ENCODE measurements around the gene GRK5.

The GRK5 gene

DNA sequence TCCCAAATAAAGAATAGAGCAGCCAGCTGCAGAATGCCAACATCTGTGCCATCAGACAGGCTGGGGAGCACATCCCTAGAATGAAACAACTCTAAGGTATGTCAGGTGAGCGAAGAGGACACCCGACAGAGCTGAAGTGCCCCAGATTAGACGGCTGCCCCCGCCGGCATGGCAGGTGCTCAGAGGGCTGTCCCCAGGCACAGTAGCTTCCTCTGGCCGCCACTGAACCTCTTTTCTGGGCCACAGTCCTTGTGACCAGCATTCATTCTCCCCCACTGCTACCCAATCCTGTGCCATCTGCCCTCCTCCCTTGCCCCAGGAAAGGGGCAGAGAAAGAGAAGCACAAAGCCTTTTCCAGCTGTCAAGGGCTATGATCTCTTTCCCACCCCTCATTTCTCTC lies 293.4 kb downstream of the GRK5 start:
- TF ChIP-seq, protein P1, sequence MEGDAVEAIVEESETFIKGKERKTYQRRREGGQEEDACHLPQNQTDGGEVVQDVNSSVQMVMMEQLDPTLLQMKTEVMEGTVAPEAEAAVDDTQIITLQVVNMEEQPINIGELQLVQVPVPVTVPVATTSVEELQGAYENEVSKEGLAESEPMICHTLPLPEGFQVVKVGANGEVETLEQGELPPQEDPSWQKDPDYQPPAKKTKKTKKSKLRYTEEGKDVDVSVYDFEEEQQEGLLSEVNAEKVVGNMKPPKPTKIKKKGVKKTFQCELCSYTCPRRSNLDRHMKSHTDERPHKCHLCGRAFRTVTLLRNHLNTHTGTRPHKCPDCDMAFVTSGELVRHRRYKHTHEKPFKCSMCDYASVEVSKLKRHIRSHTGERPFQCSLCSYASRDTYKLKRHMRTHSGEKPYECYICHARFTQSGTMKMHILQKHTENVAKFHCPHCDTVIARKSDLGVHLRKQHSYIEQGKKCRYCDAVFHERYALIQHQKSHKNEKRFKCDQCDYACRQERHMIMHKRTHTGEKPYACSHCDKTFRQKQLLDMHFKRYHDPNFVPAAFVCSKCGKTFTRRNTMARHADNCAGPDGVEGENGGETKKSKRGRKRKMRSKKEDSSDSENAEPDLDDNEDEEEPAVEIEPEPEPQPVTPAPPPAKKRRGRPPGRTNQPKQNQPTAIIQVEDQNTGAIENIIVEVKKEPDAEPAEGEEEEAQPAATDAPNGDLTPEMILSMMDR (IDR thresholded peaks at IDR 0.05; ENCODE audit: low read depth, low read length), result no peak
- H3K4me3 ChIP-seq (ENCODE audit: low read depth, low read length), result no peak overlapping the region

DNA sequence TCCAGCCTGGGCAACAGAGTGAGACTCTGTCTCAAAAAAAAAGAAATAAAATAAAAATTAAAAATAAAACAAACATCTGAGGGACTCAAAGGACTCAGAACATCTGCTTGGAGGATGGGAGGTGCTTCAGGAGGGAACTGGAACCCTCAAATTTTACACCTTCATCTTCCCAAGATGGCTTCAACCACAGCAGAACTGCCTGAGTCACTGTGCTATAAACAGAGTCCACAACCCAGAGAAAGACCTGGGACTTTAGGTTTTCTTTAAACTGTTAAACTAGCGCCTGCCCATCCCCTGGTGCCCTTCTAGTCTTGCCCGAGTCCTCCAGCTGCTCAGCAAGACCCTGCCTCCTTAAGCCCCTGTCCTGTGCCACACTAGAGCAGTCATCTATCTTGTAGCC lies 294.3 kb downstream of the GRK5 start:
- no peak overlapping the region for H3K4me3 ChIP-seq (ENCODE audit: low read depth, low read length)

DNA sequence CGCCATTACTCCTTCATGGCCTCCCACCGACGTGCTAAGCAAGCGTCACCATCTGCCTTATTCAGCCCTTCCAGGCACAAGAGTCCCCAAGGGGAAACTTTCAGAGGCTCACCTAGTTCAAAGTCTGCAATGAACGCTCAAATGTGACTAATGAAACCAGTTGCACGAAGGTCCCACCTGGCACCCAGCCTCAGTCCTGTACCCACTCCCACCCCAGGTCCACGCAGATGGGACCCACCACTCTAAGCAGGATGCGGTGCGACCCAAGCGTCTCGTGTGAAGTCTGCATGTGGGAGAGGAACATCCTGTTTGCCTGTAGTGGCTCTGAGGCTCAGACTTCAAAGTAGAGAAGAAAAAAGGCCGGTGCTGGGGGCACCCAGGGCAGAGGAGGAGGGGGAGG lies 294.8 kb downstream of the GRK5 start:
- TF ChIP-seq, protein P1 (IDR thresholded peaks at IDR 0.05; ENCODE audit: low read depth, low read length), result no peak
- H3K4me3 ChIP-seq (ENCODE audit: low read depth, low read length), result no peak overlapping the region

More for the DNA sequence above, 294.3 kb downstream of the GRK5 start:
- TF ChIP-seq, protein P1 (IDR thresholded peaks at IDR 0.05; ENCODE audit: low read depth, low read length), result no peak

DNA sequence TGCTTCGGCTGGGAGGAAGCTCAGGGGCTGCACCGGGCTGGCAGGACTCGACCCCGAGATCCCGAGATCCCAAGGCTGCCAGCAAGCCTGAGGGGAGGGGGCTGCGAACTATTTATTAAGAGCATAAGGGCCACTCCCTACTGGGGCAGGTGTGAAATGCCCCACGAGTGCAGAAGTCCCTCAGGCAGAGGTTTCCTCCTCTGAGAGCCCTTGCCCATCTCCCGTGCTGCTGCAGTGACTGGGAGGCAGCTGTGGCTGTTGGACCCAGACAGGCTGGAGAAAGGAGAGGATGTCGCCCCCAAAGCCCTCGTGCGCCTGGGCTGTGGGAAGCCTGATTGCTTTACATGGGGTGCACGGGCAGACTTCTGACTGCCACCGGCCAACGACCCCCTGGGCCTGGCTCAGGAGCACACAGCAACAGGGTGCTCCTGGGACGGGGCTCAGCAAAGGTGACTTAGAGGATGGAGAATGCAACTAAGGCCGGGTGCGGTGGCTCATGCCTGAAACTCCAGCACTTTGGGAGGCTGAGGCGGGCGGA lies 295.3 kb downstream of the GRK5 start:
- TF ChIP-seq, protein P1 (IDR thresholded peaks at IDR 0.05; ENCODE audit: low read depth, low read length), result no peak
- H3K4me3 ChIP-seq (ENCODE audit: low read depth, low read length), result no peak overlapping the region

DNA sequence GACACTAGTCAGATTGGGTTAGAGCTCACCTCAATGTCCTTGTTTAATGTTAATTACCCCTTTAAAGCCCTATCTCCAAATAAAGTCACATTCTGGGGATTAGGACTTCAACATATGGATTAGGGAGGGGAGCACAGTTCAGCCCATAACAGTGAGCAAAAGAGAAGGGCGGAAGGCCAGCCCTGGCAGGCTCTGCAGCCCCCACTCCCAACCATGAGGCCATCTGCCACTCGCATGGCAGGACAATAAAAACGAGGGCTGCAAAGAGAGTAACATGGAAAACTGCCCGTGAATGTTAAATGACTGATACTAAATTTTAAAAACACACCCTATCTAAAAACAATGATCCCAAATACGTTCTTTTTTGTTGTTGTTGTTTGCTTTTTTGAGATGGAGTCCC lies 296.4 kb downstream of the GRK5 start:
- TF ChIP-seq, protein P1 (IDR thresholded peaks at IDR 0.05; ENCODE audit: low read depth, low read length), result no peak
- H3K4me3 ChIP-seq (ENCODE audit: low read depth, low read length), result no peak overlapping the region

DNA sequence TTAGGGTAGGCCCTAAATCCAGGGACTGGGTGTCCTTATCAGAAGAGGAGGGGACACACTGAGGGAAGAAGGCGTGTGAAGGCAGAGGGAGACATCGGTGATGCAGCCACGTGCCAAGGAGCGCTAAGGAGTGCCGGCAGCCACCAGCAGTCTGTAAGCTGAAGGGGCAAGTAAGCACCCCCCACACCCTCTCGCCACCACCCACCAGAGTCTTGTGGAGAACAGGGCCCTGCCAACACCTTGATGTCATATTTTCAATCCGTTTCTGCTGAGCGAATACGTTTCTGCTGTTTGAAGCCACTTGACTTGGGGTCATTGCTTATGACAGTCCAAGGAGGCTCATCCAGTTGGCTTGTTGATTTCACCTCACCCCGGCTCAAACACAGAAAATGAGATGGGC lies 297.3 kb downstream of the GRK5 start:
- TF ChIP-seq, protein P1 (IDR thresholded peaks at IDR 0.05; ENCODE audit: low read depth, low read length), result no peak
- no peak overlapping the region for H3K4me3 ChIP-seq (ENCODE audit: low read depth, low read length)

DNA sequence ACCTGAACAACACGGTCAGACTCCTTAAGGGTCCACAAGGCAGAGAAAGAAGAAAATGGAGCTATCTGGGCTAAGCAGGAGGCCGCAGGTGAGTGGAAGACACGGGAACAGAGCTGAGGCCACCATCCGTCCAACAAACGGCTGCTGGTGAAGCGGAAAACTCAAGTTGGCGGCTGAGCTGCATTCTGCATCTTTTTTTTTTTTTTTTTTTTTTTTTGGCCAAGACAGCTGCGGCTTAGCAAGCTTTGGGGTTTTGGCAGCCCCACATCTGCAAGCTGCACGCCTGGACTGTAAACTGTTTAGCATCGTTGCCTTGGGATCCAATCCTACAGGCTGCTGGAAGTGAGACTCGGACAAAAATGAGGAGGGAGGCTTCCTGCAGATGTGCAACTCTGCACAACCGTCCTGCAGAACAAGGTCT lies 297.8 kb downstream of the GRK5 start:
- TF ChIP-seq, protein P1 (IDR thresholded peaks at IDR 0.05; ENCODE audit: low read depth, low read length), result no peak
- no peak overlapping the region for H3K4me3 ChIP-seq (ENCODE audit: low read depth, low read length)

Measured in WI38 (cell line).